ENCODE measurements around the gene ULK3.

DNA sequence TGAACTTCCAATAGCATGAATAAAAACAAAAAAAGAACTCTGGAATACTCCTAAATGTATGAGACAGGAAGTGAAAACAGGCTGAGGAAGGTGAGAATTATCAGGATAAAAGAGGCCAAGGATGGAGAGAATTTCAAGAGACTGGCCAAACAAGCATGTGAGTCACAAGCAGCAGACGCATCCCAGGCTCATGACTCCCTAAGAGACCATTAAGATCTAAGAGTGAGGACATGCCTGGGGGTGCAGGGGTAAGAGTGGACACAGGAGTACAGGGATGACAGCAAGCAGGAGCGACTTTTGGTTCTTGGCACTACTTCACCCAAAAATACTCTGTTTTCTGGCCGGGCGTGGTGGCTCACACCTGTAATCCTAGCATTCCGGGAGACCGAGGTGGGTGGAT is 23.1 kb upstream of the ULK3 start:
- TF ChIP-seq, protein P1, sequence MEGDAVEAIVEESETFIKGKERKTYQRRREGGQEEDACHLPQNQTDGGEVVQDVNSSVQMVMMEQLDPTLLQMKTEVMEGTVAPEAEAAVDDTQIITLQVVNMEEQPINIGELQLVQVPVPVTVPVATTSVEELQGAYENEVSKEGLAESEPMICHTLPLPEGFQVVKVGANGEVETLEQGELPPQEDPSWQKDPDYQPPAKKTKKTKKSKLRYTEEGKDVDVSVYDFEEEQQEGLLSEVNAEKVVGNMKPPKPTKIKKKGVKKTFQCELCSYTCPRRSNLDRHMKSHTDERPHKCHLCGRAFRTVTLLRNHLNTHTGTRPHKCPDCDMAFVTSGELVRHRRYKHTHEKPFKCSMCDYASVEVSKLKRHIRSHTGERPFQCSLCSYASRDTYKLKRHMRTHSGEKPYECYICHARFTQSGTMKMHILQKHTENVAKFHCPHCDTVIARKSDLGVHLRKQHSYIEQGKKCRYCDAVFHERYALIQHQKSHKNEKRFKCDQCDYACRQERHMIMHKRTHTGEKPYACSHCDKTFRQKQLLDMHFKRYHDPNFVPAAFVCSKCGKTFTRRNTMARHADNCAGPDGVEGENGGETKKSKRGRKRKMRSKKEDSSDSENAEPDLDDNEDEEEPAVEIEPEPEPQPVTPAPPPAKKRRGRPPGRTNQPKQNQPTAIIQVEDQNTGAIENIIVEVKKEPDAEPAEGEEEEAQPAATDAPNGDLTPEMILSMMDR (IDR thresholded peaks at IDR 0.05; ENCODE audit: low read length) = no peak
- TF ChIP-seq EZH2phosphoT487 (IDR thresholded peaks at IDR 0.05; ENCODE audit: low read length) = no peak
- TF ChIP-seq EZH2 (optimal IDR thresholded peaks at IDR 0.05; ENCODE audit: low read depth, low read length) = no peak

All from MM.1S (cell line).